Activated naive CD8-positive, alpha-beta T cell treated with anti-CD3 and anti-CD28 coated beads, Interleukin-2, amount 50 U/mL, for 24 hours (primary cell): ENCODE results near the gene SH2D3C.
A peak's percentile ranks its signal among the peaks of the same experiment; 100 is the strongest.

ENCODE experiments used
- ATAC-seq: fragments of 150-1000 bp; cut with Tn5 transposase; one replicate; pipeline ENCODE4 v1.10.0; 2021
- DNase-seq: peaks from one replicate; pipeline ENCODE4 v3.0.0; 2021
- H3K27ac Mint-ChIP-seq: one replicate; pipeline ENCODE4 v1.8.0; 2021; ENCODE audit warnings: mild to moderate bottlenecking, mixed read lengths
- H3K27me3 Mint-ChIP-seq: one replicate; pipeline ENCODE4 v1.8.0; 2021; ENCODE audit warnings: mixed read lengths
- H3K36me3 Mint-ChIP-seq: one replicate; pipeline ENCODE4 v1.8.0; 2021; ENCODE audit warnings: low read depth, mixed read lengths
- H3K4me1 Mint-ChIP-seq: one replicate; pipeline ENCODE4 v1.8.0; 2021; ENCODE audit warnings: mixed read lengths
- H3K4me3 Mint-ChIP-seq: one replicate; pipeline ENCODE4 v1.8.0; 2021; ENCODE audit warnings: mild to moderate bottlenecking, moderate library complexity, mixed read lengths
- H3K9me3 Mint-ChIP-seq: one replicate; pipeline ENCODE4 v1.8.0; 2021; ENCODE audit warnings: mixed read lengths

The SH2D3C gene

GRCh38 chr9:127708952-127709587 is 69.4 kb downstream of the SH2D3C start:
- Mint-ChIP-seq H3K27me3 (no peaks in the 10 kb centered on the region), H3K36me3 (peaks cover 4% of the 10 kb centered on the region), H3K27ac (no peak overlapping the region), H3K4me1 (peaks cover 21% of the 10 kb centered on the region), H3K4me3 (no peak overlapping the region), H3K9me3 (no peaks in the 10 kb centered on the region)
- DNase-seq (no peak), ATAC-seq (no peak)

- DNase-seq, result peak; percentile 32
- Mint-ChIP-seq H3K36me3 (peaks cover 4% of the 10 kb centered on the region), H3K27me3 (no peaks in the 10 kb centered on the region), H3K4me1 (peaks cover 18% of the 10 kb centered on the region), H3K27ac (peak overlapping the region; percentile 68), H3K4me3 (no peak overlapping the region), H3K9me3 (no peaks in the 10 kb centered on the region)
- peak; percentile 83 for ATAC-seq
Observed at GRCh38 chr9:127707766-127708165, 70.7 kb downstream of the SH2D3C start.

GRCh38 chr9:127706836-127707241 is 71.6 kb downstream of the SH2D3C start, which contains the start of gene CFAP157:
TSS of gene CFAP157 (plus strand) at chr9:127706988. CDS start at chr9:127707032, 44 bp downstream.
- H3K9me3 Mint-ChIP-seq, result no peaks in the 10 kb centered on the region
- no peaks in the 10 kb centered on the region for H3K36me3 Mint-ChIP-seq
- no peaks in the 10 kb centered on the region for H3K27me3 Mint-ChIP-seq
- peaks cover 18% of the 10 kb centered on the region for H3K4me1 Mint-ChIP-seq
- H3K4me3 Mint-ChIP-seq, result no peak within 1 kb of the TSS
- peak within 1 kb of the TSS; percentile 68 for H3K27ac Mint-ChIP-seq
- no peak for ATAC-seq
- no peak for DNase-seq

- Mint-ChIP-seq H3K9me3 (no peaks in the 10 kb centered on the region), H3K4me1 (peaks cover 11% of the 10 kb centered on the region), H3K36me3 (no peaks in the 10 kb centered on the region), H3K27ac (no peak overlapping the region), H3K4me3 (no peak overlapping the region), H3K27me3 (no peaks in the 10 kb centered on the region)
- ATAC-seq (no peak), DNase-seq (no peak)
Observed at GRCh38 chr9:127705577-127706379, 72.7 kb downstream of the SH2D3C start.

- H3K27ac Mint-ChIP-seq, result no peak overlapping the region
- ATAC-seq, result no peak
- no peak for DNase-seq
- H3K9me3 Mint-ChIP-seq, result no peaks in the 10 kb centered on the region
- peaks cover 23% of the 10 kb centered on the region for H3K4me1 Mint-ChIP-seq
- no peak overlapping the region for H3K4me3 Mint-ChIP-seq
- H3K36me3 Mint-ChIP-seq, result no peaks in the 10 kb centered on the region
- no peaks in the 10 kb centered on the region for H3K27me3 Mint-ChIP-seq
Observed at GRCh38 chr9:127703289-127703946, 75.0 kb downstream of the SH2D3C start.

GRCh38 chr9:127700594-127701255 is 77.7 kb downstream of the SH2D3C start:
- H3K4me3 Mint-ChIP-seq, result no peak overlapping the region
- no peaks in the 10 kb centered on the region for H3K36me3 Mint-ChIP-seq
- ATAC-seq (no peak), DNase-seq (no peak)
- H3K4me1 Mint-ChIP-seq, result peaks cover 16% of the 10 kb centered on the region
- H3K27me3 Mint-ChIP-seq, result no peaks in the 10 kb centered on the region
- no peak overlapping the region for H3K27ac Mint-ChIP-seq
- no peaks in the 10 kb centered on the region for H3K9me3 Mint-ChIP-seq

GRCh38 chr9:127700140-127700539 is 78.3 kb downstream of the SH2D3C start:
- Mint-ChIP-seq H3K9me3 (no peaks in the 10 kb centered on the region), H3K4me3 (peak overlapping the region; percentile 11)

GRCh38 chr9:127698985-127699670 is 79.3 kb downstream of the SH2D3C start:
- H3K9me3 Mint-ChIP-seq, result no peaks in the 10 kb centered on the region
- DNase-seq, result peak; percentile 90
- H3K27me3 Mint-ChIP-seq, result no peaks in the 10 kb centered on the region
- peak overlapping the region; percentile 71 for H3K4me3 Mint-ChIP-seq
- no peaks in the 10 kb centered on the region for H3K36me3 Mint-ChIP-seq
- H3K4me1 Mint-ChIP-seq, result peaks cover 16% of the 10 kb centered on the region
- H3K27ac Mint-ChIP-seq, result peak overlapping the region; percentile 35
- peak; percentile 99 for ATAC-seq

More at GRCh38 chr9:127700140-127700539, 78.3 kb downstream of the SH2D3C start:
- peaks cover 16% of the 10 kb centered on the region for H3K4me1 Mint-ChIP-seq
- H3K27ac Mint-ChIP-seq, result no peak overlapping the region
- H3K36me3 Mint-ChIP-seq, result no peaks in the 10 kb centered on the region
- no peak for DNase-seq
- ATAC-seq, result no peak
- no peaks in the 10 kb centered on the region for H3K27me3 Mint-ChIP-seq

GRCh38 chr9:127698386-127698785 is 80.1 kb downstream of the SH2D3C start:
- H3K4me1 Mint-ChIP-seq, result peaks cover 16% of the 10 kb centered on the region
- DNase-seq (no peak), ATAC-seq (no peak)
- no peak overlapping the region for H3K4me3 Mint-ChIP-seq
- H3K9me3 Mint-ChIP-seq, result no peaks in the 10 kb centered on the region
- no peak overlapping the region for H3K27ac Mint-ChIP-seq
- H3K27me3 Mint-ChIP-seq, result no peaks in the 10 kb centered on the region
- H3K36me3 Mint-ChIP-seq, result no peaks in the 10 kb centered on the region

- H3K4me3 Mint-ChIP-seq, result no peak overlapping the region
- no peaks in the 10 kb centered on the region for H3K27me3 Mint-ChIP-seq
- no peak overlapping the region for H3K27ac Mint-ChIP-seq
- no peaks in the 10 kb centered on the region for H3K9me3 Mint-ChIP-seq
- H3K4me1 Mint-ChIP-seq, result peaks cover 16% of the 10 kb centered on the region
- ATAC-seq, result no peak
- DNase-seq, result no peak
- no peaks in the 10 kb centered on the region for H3K36me3 Mint-ChIP-seq
Observed at GRCh38 chr9:127697575-127697974, 80.9 kb downstream of the SH2D3C start.

GRCh38 chr9:127694890-127695720 is 83.4 kb downstream of the SH2D3C start:
- no peaks in the 10 kb centered on the region for H3K27me3 Mint-ChIP-seq
- no peaks in the 10 kb centered on the region for H3K36me3 Mint-ChIP-seq
- H3K4me3 Mint-ChIP-seq, result no peak overlapping the region
- H3K9me3 Mint-ChIP-seq, result no peaks in the 10 kb centered on the region
- DNase-seq (no peak), ATAC-seq (no peak)
- H3K27ac Mint-ChIP-seq, result no peak overlapping the region
- H3K4me1 Mint-ChIP-seq, result peaks cover 14% of the 10 kb centered on the region

GRCh38 chr9:127693697-127694096 is 84.8 kb downstream of the SH2D3C start:
- Mint-ChIP-seq H3K4me1 (peaks cover 2% of the 10 kb centered on the region), H3K36me3 (no peaks in the 10 kb centered on the region), H3K4me3 (no peak overlapping the region), H3K9me3 (no peaks in the 10 kb centered on the region), H3K27me3 (no peaks in the 10 kb centered on the region), H3K27ac (no peak overlapping the region)
- DNase-seq, result no peak
- no peak for ATAC-seq

GRCh38 chr9:127693143-127693542 is 85.3 kb downstream of the SH2D3C start:
- H3K9me3 Mint-ChIP-seq, result no peaks in the 10 kb centered on the region
- no peak overlapping the region for H3K27ac Mint-ChIP-seq
- no peak overlapping the region for H3K4me3 Mint-ChIP-seq
- peaks cover under 1% of the 10 kb centered on the region for H3K4me1 Mint-ChIP-seq
- H3K36me3 Mint-ChIP-seq, result no peaks in the 10 kb centered on the region
- no peaks in the 10 kb centered on the region for H3K27me3 Mint-ChIP-seq
- ATAC-seq (no peak), DNase-seq (no peak)
